A549 (cell line): ENCODE measurements around the gene TMED7.

Experiments
- BHLHE40 ChIP-seq: IDR thresholded peaks from 2 replicates; pipeline ENCODE4 v1.6.1; 2012; ENCODE audit warnings: low read depth, low read length, inconsistent platforms
- GATA3 ChIP-seq: IDR thresholded peaks from 2 replicates; pipeline ENCODE4 v1.6.1; 2012; ENCODE audit warnings: borderline replicate concordance
- MYC ChIP-seq: IDR thresholded peaks from 2 replicates; pipeline ENCODE4 v1.6.1; 2012; ENCODE audit warnings: mild to moderate bottlenecking, inconsistent platforms, low read length, improper control_type of control experiment, borderline replicate concordance
- POLR2A ChIP-seq: IDR thresholded peaks from 2 replicates; pipeline ENCODE4 v1.6.1; 2012; ENCODE audit warnings: mild to moderate bottlenecking, low read length
- RAD21 ChIP-seq, 2 experiments: fragments of >200 bp in 1 of 2; sonication (Bioruptor Twin) in 1 of 2; formaldehyde crosslinking in 1 of 2; IDR thresholded peaks in 1 of 2; conservative IDR thresholded peaks in 1 of 2; 2 replicates in 1 of 2; 3 replicates in 1 of 2; pipeline ENCODE4 v1.6.1; 2012 to 2018; ENCODE audit warnings: inconsistent platforms in 1 of 2
- RFX5 ChIP-seq: fragments of 450-650 bp; IDR thresholded peaks from 2 replicates; pipeline ENCODE4 v1.7.1; 2014; ENCODE audit warnings: antibody characterized with exemption, mild to moderate bottlenecking, moderate library complexity
- TF ChIP-seq, protein P1 (sequence below): fragments of >200 bp; sonication (Bioruptor Twin); formaldehyde crosslinking; IDR thresholded peaks from 3 replicates; pipeline ENCODE4 v1.5.1; 2016
- TF ChIP-seq, protein P2 (sequence below): fragments of 200-600 bp; sonication (generic); IDR thresholded peaks from 2 replicates; pipeline ENCODE4 v1.6.1; 2016; ENCODE audit warnings: antibody characterized with exemption, mild to moderate bottlenecking, moderate library complexity
- TF ChIP-seq, protein P3 (sequence below): IDR thresholded peaks from 2 replicates; pipeline ENCODE4 v1.6.1; 2012

DNA sequence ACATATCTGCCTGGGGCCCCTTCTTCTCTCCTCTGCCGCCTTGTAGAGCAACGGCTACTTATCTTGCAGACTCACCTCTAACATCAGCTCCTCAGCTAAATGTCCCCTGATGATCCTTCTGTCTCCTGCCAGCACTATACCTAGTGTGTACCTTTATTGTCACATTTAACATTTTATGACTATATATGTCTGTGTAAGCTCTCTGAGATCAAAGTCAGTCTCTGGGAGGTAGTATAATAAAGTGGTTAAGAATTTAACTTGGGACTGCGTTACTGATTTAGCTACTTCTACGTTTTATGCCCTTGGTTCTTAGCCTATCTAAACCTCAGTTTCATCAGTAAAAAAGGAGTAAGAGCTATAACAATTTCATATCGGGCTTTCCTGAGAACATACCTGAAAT is 2.2 kb downstream of the TMED7 start:
- no peak for TF ChIP-seq GATA3
- TF ChIP-seq, protein P1, sequence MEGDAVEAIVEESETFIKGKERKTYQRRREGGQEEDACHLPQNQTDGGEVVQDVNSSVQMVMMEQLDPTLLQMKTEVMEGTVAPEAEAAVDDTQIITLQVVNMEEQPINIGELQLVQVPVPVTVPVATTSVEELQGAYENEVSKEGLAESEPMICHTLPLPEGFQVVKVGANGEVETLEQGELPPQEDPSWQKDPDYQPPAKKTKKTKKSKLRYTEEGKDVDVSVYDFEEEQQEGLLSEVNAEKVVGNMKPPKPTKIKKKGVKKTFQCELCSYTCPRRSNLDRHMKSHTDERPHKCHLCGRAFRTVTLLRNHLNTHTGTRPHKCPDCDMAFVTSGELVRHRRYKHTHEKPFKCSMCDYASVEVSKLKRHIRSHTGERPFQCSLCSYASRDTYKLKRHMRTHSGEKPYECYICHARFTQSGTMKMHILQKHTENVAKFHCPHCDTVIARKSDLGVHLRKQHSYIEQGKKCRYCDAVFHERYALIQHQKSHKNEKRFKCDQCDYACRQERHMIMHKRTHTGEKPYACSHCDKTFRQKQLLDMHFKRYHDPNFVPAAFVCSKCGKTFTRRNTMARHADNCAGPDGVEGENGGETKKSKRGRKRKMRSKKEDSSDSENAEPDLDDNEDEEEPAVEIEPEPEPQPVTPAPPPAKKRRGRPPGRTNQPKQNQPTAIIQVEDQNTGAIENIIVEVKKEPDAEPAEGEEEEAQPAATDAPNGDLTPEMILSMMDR: no peak
- TF ChIP-seq, protein P2, sequence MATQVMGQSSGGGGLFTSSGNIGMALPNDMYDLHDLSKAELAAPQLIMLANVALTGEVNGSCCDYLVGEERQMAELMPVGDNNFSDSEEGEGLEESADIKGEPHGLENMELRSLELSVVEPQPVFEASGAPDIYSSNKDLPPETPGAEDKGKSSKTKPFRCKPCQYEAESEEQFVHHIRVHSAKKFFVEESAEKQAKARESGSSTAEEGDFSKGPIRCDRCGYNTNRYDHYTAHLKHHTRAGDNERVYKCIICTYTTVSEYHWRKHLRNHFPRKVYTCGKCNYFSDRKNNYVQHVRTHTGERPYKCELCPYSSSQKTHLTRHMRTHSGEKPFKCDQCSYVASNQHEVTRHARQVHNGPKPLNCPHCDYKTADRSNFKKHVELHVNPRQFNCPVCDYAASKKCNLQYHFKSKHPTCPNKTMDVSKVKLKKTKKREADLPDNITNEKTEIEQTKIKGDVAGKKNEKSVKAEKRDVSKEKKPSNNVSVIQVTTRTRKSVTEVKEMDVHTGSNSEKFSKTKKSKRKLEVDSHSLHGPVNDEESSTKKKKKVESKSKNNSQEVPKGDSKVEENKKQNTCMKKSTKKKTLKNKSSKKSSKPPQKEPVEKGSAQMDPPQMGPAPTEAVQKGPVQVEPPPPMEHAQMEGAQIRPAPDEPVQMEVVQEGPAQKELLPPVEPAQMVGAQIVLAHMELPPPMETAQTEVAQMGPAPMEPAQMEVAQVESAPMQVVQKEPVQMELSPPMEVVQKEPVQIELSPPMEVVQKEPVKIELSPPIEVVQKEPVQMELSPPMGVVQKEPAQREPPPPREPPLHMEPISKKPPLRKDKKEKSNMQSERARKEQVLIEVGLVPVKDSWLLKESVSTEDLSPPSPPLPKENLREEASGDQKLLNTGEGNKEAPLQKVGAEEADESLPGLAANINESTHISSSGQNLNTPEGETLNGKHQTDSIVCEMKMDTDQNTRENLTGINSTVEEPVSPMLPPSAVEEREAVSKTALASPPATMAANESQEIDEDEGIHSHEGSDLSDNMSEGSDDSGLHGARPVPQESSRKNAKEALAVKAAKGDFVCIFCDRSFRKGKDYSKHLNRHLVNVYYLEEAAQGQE: no peak
- no peak for TF ChIP-seq POLR2A
- TF ChIP-seq RAD21 (conservative IDR thresholded peaks at IDR 0.05 in 1 of 2, IDR thresholded peaks at IDR 0.05 in 1 of 2): no peak
- no peak for TF ChIP-seq BHLHE40
- TF ChIP-seq RFX5: no peak
- TF ChIP-seq MYC: no peak
- TF ChIP-seq, protein P3, sequence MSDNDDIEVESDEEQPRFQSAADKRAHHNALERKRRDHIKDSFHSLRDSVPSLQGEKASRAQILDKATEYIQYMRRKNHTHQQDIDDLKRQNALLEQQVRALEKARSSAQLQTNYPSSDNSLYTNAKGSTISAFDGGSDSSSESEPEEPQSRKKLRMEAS: no peak
